Natural killer cell (primary cell): ENCODE measurements around the gene OXNAD1. TPM values are rescaled to one million over a fixed set of nuclear protein-coding genes. Genes with fewer than 3 reads are reported as not detected.
A peak's percentile ranks its signal among the peaks of the same experiment; 100 is the strongest.

ENCODE experiments used
- ATAC-seq, 3 donors: fragments of 150-1000 bp in 2 of 3; fragments of 200-7000 bp in 1 of 3; cut with Tn5 transposase; 1 replicate in 1 of 3; 2 replicates in 2 of 3; pipeline ENCODE4 v1.10.0; 2021; ENCODE audit warnings: mild to moderate bottlenecking in 2 of 3, moderate library complexity in 2 of 3
- DNase-seq, 2 donors: peaks; one replicate each; pipeline versions ENCODE4 v3.0.0 to v3.0.0-alpha.2; 2013 to 2021; ENCODE audit warnings: mixed read lengths in 1 of 2
- H3K27ac ChIP-seq: one replicate; pipeline ENCODE4 v1.5.1; 2013; ENCODE audit warnings: mild to moderate bottlenecking, low read length
- H3K27me3 ChIP-seq: one replicate; pipeline ENCODE4 v1.6.1; 2013; ENCODE audit warnings: low read length; ENCODE audit not compliant: control insufficient read depth, insufficient read depth
- H3K36me3 ChIP-seq: one replicate; pipeline ENCODE4 v1.6.1; 2013; ENCODE audit warnings: low read length; ENCODE audit not compliant: control insufficient read depth, insufficient read depth
- H3K4me1 ChIP-seq: one replicate; pipeline ENCODE4 v1.6.1; 2013; ENCODE audit warnings: low read length; ENCODE audit not compliant: control insufficient read depth, insufficient read depth
- H3K4me3 ChIP-seq: one replicate; pipeline ENCODE4 v1.5.1; 2013; ENCODE audit warnings: low read length
- H3K9me3 ChIP-seq: one replicate; pipeline ENCODE4 v1.6.1; 2013; ENCODE audit warnings: low read length; ENCODE audit not compliant: control insufficient read depth, insufficient read depth
- H3K27ac Mint-ChIP-seq, 2 donors: one replicate each; pipeline ENCODE4 v1.8.0; 2022; ENCODE audit warnings: mild to moderate bottlenecking in 2 of 2, mixed read lengths in 2 of 2, moderate library complexity in 1 of 2
- H3K27me3 Mint-ChIP-seq, 2 donors: one replicate each; pipeline ENCODE4 v1.8.0; 2022; ENCODE audit warnings: low read depth in 2 of 2, mixed read lengths in 2 of 2
- H3K36me3 Mint-ChIP-seq: one replicate; pipeline ENCODE4 v1.8.0; 2022; ENCODE audit warnings: mixed read lengths
- H3K4me1 Mint-ChIP-seq, 2 donors: one replicate each; pipeline ENCODE4 v1.8.0; 2022; ENCODE audit warnings: mixed read lengths in 2 of 2
- H3K4me3 Mint-ChIP-seq: one replicate; pipeline ENCODE4 v1.8.0; 2022; ENCODE audit warnings: mild to moderate bottlenecking, moderate library complexity, mixed read lengths
- H3K9me3 Mint-ChIP-seq, 2 donors: one replicate each; pipeline ENCODE4 v1.8.0; 2022; ENCODE audit warnings: mixed read lengths in 2 of 2
- WGBS: methylation state at CpG from one replicate; pipeline ENCODE4 v1.1.7; 2013; ENCODE audit warnings: missing lambda C conversion rate; ENCODE audit not compliant: insufficient coverage; 5-methylcytosine and 5-hydroxymethylcytosine counted together
- intact Hi-C: fragments of 100-400 bp; cut with micrococcal nuclease; formaldehyde crosslinking; loops from one replicate; pipeline ENCODE4 v1.14.2; 2022
- total RNA-seq, 4 donors: library from RNA; stranded (reverse); fragments of 120-200 nt in 1 of 4; gene quantifications; one replicate each; pipeline versions ENCODE4 v1.2.3 to v1.2.4, GENCODE V29; 2013 to 2022
- TF ChIP-seq, protein P1 (sequence below): fragments of 200-600 bp; IDR thresholded peaks from one replicate; pipeline ENCODE4 v1.8.0; 2022; ENCODE audit warnings: antibody characterized with exemption

OXNAD1 gene
- total RNA-seq, 3 donors from 2014 or later (not counting 1 experiment from before 2014, with no cell fraction given) = 16.7 to 26.1 (median 22.3) TPM

GRCh38 chr3:16338999-16339398 is 74.0 kb downstream of the OXNAD1 start:
- Mint-ChIP-seq H3K27me3 (no peaks in the 10 kb centered on the region), H3K27ac (peak overlapping the region; percentile 93), H3K4me3 (peak overlapping the region; percentile 78), H3K4me1 (peaks cover 61% of the 10 kb centered on the region in 2 donors), H3K9me3 (no peaks in the 10 kb centered on the region), H3K36me3 (no peaks in the 10 kb centered on the region)
- Histone ChIP-seq H3K36me3 (peaks cover 30% of the 10 kb centered on the region), H3K27me3 (no peaks in the 10 kb centered on the region), H3K9me3 (no peaks in the 10 kb centered on the region), H3K4me3 (no peak overlapping the region), H3K4me1 (peaks cover 30% of the 10 kb centered on the region), H3K27ac (peak overlapping the region; percentile 85)
- TF ChIP-seq, protein P1, sequence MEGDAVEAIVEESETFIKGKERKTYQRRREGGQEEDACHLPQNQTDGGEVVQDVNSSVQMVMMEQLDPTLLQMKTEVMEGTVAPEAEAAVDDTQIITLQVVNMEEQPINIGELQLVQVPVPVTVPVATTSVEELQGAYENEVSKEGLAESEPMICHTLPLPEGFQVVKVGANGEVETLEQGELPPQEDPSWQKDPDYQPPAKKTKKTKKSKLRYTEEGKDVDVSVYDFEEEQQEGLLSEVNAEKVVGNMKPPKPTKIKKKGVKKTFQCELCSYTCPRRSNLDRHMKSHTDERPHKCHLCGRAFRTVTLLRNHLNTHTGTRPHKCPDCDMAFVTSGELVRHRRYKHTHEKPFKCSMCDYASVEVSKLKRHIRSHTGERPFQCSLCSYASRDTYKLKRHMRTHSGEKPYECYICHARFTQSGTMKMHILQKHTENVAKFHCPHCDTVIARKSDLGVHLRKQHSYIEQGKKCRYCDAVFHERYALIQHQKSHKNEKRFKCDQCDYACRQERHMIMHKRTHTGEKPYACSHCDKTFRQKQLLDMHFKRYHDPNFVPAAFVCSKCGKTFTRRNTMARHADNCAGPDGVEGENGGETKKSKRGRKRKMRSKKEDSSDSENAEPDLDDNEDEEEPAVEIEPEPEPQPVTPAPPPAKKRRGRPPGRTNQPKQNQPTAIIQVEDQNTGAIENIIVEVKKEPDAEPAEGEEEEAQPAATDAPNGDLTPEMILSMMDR = no peak
- intact Hi-C loops = loop anchor here (1.0 to 2.0 kb wide), 5 partner anchors 38 to 212 kb away; no protein-coding TSS in a partner anchor
- ATAC-seq = peak; percentile 78 to 82 (median 79)
- DNase-seq = peak; percentile 33 to 68
- no CpG with 5 or more reads among the region's 1 CpG for WGBS

DNA sequence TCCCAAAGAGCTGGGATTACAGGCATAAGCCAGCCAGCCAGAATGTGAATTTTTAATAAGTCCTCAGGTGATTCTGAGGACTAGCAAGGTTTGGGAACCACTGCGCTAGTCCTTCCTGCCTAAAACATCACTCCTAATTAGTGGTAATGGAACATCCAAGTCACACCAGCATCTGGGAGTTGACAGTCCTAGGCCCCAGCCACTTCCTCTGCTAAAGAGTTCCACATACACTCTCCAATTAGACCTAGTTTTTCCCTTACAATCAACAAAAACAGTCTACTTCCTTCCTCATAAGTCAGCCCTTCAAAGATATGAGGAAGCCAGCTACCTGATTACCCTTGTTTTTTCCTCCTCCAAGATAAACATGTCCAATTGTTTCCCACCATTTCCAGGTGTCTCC is 78.1 kb downstream of the OXNAD1 start:
- 100% methylated on average over 1 of the region's 1 CpG for WGBS
- Mint-ChIP-seq H3K27me3 (no peaks in the 10 kb centered on the region), H3K36me3 (peaks cover 12% of the 10 kb centered on the region), H3K4me3 (no peak overlapping the region), H3K4me1 (peaks cover 54 to 62% of the 10 kb centered on the region in 2 donors), H3K9me3 (no peaks in the 10 kb centered on the region), H3K27ac (peak overlapping the region; percentile 43 to 64)
- DNase-seq (no peak), ATAC-seq (no peak)
- intact Hi-C loops = no loop called here
- H3K27ac ChIP-seq = no peak overlapping the region
- H3K36me3 ChIP-seq = peaks cover 21% of the 10 kb centered on the region
- no peak overlapping the region for H3K4me3 ChIP-seq
- TF ChIP-seq, protein P1 = no peak
- H3K9me3 ChIP-seq = no peaks in the 10 kb centered on the region
- H3K27me3 ChIP-seq = no peaks in the 10 kb centered on the region
- H3K4me1 ChIP-seq = peaks cover 15% of the 10 kb centered on the region

DNA sequence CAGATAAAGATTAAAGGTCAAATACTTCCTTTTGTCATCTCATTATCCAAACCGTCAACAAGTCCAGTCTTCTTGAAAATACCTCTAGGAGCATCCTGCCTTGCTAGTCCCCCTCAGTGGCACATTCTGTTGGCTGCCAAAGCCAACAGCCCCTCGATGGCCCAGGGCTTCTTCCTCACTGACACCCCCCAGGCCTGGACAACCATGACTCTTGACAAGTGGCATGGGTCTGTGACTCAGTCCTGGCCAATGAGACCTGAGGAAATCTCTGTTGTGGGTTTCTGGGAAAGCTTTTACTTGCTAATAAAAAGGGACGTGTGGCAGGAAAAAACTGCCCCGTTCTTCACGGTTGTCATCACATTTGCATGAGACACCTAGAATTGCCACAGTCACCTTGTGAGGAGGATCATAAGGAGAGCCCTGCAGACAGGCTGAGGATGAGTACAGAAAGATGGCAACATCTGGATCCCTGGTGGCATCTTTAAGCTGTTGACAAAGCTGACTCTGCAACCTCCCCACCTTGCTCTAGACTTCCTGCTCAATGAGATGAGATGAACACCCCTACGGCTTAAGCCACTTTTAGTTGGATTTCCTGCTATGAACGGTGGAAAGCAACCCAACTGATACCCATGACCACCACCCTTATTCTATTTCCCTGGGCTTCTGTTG is 81.5 kb downstream of the OXNAD1 start:
- H3K27me3 Mint-ChIP-seq = no peaks in the 10 kb centered on the region
- no peak for ATAC-seq
- H3K4me1 Mint-ChIP-seq = peaks cover 39 to 44% of the 10 kb centered on the region in 2 donors
- Histone ChIP-seq H3K4me1 (no peaks in the 10 kb centered on the region), H3K27me3 (no peaks in the 10 kb centered on the region), H3K9me3 (no peaks in the 10 kb centered on the region), H3K4me3 (no peak overlapping the region), H3K36me3 (peaks cover 43% of the 10 kb centered on the region), H3K27ac (no peak overlapping the region)
- no peak for DNase-seq
- H3K9me3 Mint-ChIP-seq = no peaks in the 10 kb centered on the region
- 87% methylated on average over 7 of the region's 7 CpGs for WGBS
- intact Hi-C loops = no loop called here
- TF ChIP-seq, protein P1 = no peak
- H3K27ac Mint-ChIP-seq = peak overlapping the region; percentile 49 to 64
- peaks cover 12% of the 10 kb centered on the region for H3K36me3 Mint-ChIP-seq
- no peak overlapping the region for H3K4me3 Mint-ChIP-seq

GRCh38 chr3:16347548-16347947 is 82.5 kb downstream of the OXNAD1 start:
- Mint-ChIP-seq H3K4me3 (no peak overlapping the region), H3K36me3 (peaks cover 12% of the 10 kb centered on the region), H3K9me3 (no peaks in the 10 kb centered on the region), H3K4me1 (peaks cover 39 to 44% of the 10 kb centered on the region in 2 donors), H3K27ac (peak overlapping the region; percentile 49 to 64), H3K27me3 (no peaks in the 10 kb centered on the region)
- Histone ChIP-seq H3K36me3 (peaks cover 44% of the 10 kb centered on the region), H3K4me1 (no peaks in the 10 kb centered on the region), H3K9me3 (no peaks in the 10 kb centered on the region), H3K27me3 (no peaks in the 10 kb centered on the region), H3K27ac (no peak overlapping the region), H3K4me3 (no peak overlapping the region)
- 97% methylated on average over 4 of the region's 4 CpGs for WGBS
- ATAC-seq = no peak
- DNase-seq = no peak
- intact Hi-C loops = no loop called here
- TF ChIP-seq, protein P1 = no peak
